ENCODE data around the gene ST3GAL3. TPM values are rescaled to one million over a fixed set of nuclear protein-coding genes. Genes with fewer than 3 reads are reported as not detected.

The ST3GAL3 gene
- total RNA-seq, 1 donor from 2014 or later: 14.9 TPM

DNA sequence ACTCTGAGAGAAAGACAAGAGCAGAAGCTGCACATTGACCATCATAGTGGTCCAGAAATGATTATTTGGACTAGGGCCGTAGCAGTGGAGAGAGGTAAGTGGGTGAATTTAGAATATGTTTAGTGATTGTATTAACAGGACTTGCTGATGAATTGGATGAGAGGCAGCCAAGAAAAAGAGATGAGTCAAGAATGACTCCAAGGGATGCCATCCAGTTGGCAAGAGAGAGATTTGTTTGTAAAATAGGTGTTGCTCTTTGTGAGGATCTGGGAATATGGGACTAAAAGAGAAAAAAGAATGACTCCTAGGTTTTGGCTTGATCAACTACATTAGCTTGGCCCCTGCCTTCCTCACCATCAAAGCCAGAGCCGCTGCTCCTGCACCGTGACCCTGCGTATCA lies 172.1 kb downstream of the ST3GAL3 start:
- H3K36me3 Mint-ChIP-seq (ENCODE audit: low read depth, unreplicated experiment): no peaks in the 10 kb centered on the region
- H3K4me1 Mint-ChIP-seq (ENCODE audit: unreplicated experiment): peaks cover 9% of the 10 kb centered on the region
- no peaks in the 10 kb centered on the region for H3K9me3 Mint-ChIP-seq (ENCODE audit: unreplicated experiment)
- no peak overlapping the region for H3K27ac Mint-ChIP-seq (ENCODE audit: unreplicated experiment)
- no peak for DNase-seq (ENCODE audit: low spot score)
- H3K4me3 Mint-ChIP-seq (ENCODE audit: unreplicated experiment): no peak overlapping the region
- TF ChIP-seq CTCF (IDR thresholded peaks at IDR 0.05; ENCODE audit: unreplicated experiment): no peak
- peaks cover 1% of the 10 kb centered on the region for H3K27me3 Mint-ChIP-seq (ENCODE audit: unreplicated experiment)

DNA sequence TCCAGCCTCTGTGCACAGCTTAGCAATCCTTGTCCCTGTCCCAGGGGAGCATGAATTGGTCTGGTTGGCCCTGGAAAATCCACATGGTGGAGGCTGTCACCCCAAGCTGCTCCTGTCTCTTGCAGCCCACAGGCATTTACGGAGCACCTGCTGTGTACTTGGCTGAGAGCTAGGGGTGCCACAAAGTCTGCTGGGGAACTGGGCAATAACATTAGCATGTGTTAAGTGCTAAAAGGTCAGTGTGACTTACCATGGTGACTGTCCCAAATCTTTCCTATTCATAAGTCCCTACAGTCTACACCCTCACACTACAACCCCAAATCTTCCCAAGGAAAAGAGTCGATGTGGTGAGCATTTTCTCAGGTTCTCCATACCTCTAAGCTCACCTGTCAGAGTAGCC lies 172.7 kb downstream of the ST3GAL3 start:
- no peak for TF ChIP-seq CTCF (IDR thresholded peaks at IDR 0.05; ENCODE audit: unreplicated experiment)
- Mint-ChIP-seq H3K4me1 (ENCODE audit: unreplicated experiment) (peaks cover 9% of the 10 kb centered on the region), H3K27ac (ENCODE audit: unreplicated experiment) (no peak overlapping the region), H3K27me3 (ENCODE audit: unreplicated experiment) (peaks cover 1% of the 10 kb centered on the region), H3K9me3 (ENCODE audit: unreplicated experiment) (no peaks in the 10 kb centered on the region), H3K4me3 (ENCODE audit: unreplicated experiment) (no peak overlapping the region), H3K36me3 (ENCODE audit: low read depth, unreplicated experiment) (no peaks in the 10 kb centered on the region)
- no peak for DNase-seq (ENCODE audit: low spot score)

GRCh38 chr1:43880604-43881003 lies 173.3 kb downstream of the ST3GAL3 start:
- H3K27ac Mint-ChIP-seq (ENCODE audit: unreplicated experiment): no peak overlapping the region
- H3K27me3 Mint-ChIP-seq (ENCODE audit: unreplicated experiment): peaks cover 1% of the 10 kb centered on the region
- H3K9me3 Mint-ChIP-seq (ENCODE audit: unreplicated experiment): no peaks in the 10 kb centered on the region
- no peaks in the 10 kb centered on the region for H3K36me3 Mint-ChIP-seq (ENCODE audit: low read depth, unreplicated experiment)
- no peak overlapping the region for H3K4me3 Mint-ChIP-seq (ENCODE audit: unreplicated experiment)
- DNase-seq (ENCODE audit: low spot score): no peak
- no peak for TF ChIP-seq CTCF (IDR thresholded peaks at IDR 0.05; ENCODE audit: unreplicated experiment)
- peaks cover 11% of the 10 kb centered on the region for H3K4me1 Mint-ChIP-seq (ENCODE audit: unreplicated experiment)

DNA sequence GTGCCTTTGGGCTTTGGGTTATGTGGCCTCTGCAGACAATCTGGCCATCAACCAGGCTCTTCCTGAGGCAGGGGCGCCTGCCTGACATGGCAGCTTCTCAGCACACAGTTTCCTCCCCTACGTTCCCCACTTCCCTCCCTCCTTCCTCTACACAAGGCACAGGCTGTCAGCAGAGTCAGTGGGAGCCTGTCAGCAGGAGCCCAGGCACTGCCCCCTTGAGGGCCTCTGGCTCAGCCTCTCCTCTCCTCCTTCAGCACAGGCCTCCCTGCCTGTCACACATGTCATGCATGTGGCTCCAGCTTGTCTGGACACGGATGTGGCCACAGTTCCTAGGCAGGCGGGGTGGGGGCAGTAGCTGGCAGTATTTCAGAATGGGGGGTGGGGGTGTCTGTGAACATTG lies 174.1 kb downstream of the ST3GAL3 start:
- no peak for DNase-seq (ENCODE audit: low spot score)
- Mint-ChIP-seq H3K36me3 (ENCODE audit: low read depth, unreplicated experiment) (no peaks in the 10 kb centered on the region), H3K9me3 (ENCODE audit: unreplicated experiment) (no peaks in the 10 kb centered on the region), H3K27me3 (ENCODE audit: unreplicated experiment) (peaks cover 1% of the 10 kb centered on the region), H3K4me3 (ENCODE audit: unreplicated experiment) (no peak overlapping the region), H3K27ac (ENCODE audit: unreplicated experiment) (no peak overlapping the region), H3K4me1 (ENCODE audit: unreplicated experiment) (peaks cover 15% of the 10 kb centered on the region)
- no peak for TF ChIP-seq CTCF (IDR thresholded peaks at IDR 0.05; ENCODE audit: unreplicated experiment)

DNA sequence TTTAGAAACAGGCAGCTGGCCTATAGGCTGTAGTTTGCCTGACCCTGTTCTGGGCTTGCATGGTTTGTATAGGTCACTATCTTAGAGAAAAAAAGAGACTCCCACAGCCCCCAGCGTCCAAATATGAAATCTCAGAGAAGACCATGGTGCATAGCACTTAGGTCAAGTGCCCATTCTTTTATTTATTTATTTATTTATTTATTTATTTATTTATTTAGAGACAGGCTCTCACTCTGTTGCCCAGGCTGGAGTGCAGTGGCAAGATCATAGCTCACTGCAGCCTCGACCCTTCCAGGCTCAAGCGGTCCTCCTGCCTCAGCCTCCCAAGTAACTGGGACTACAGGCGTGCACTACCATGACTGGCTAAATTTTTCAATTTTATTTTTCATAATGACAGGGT lies 175.4 kb downstream of the ST3GAL3 start:
- Mint-ChIP-seq H3K4me3 (ENCODE audit: unreplicated experiment) (no peak overlapping the region), H3K36me3 (ENCODE audit: low read depth, unreplicated experiment) (no peaks in the 10 kb centered on the region), H3K4me1 (ENCODE audit: unreplicated experiment) (peaks cover 15% of the 10 kb centered on the region), H3K9me3 (ENCODE audit: unreplicated experiment) (no peaks in the 10 kb centered on the region), H3K27ac (ENCODE audit: unreplicated experiment) (no peak overlapping the region), H3K27me3 (ENCODE audit: unreplicated experiment) (peaks cover 1% of the 10 kb centered on the region)
- no peak for TF ChIP-seq CTCF (IDR thresholded peaks at IDR 0.05; ENCODE audit: unreplicated experiment)
- no peak for DNase-seq (ENCODE audit: low spot score)

Data from endothelial cell (in vitro differentiated cells).